GM18520 (cell line): ENCODE data around the gene BABAM2.

Source experiments
- ATAC-seq: cut with Tn5 transposase; IDR thresholded peaks from one replicate; pipeline ENCODE4 v1.9.1; 2021; ENCODE audit not compliant: unreplicated experiment

Gene BABAM2

DNA sequence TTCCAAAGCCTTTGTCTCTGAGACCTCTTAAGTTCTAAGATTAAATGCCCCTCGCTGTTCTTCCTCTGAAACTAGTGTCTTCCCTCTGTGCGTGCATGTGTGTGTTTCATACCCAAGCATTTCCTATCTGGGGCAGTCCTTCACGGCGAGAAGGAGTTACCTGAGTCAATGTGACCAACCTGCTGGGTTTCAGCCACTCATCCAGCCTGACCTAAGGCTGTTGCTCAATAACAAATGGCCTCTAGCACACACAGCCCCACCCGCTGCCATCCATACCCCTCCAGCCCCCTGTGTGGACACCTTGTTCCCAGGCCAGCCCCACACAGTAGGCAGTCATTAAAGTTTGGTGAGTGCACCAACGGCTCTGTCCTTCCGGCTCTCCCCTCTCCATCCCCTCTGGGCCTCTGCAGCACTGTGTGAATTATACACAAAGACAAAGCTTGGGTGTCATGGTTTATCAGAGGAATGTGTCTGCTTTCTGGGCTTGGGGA, 448.3 kb downstream of the BABAM2 start:
- no peak for ATAC-seq

DNA sequence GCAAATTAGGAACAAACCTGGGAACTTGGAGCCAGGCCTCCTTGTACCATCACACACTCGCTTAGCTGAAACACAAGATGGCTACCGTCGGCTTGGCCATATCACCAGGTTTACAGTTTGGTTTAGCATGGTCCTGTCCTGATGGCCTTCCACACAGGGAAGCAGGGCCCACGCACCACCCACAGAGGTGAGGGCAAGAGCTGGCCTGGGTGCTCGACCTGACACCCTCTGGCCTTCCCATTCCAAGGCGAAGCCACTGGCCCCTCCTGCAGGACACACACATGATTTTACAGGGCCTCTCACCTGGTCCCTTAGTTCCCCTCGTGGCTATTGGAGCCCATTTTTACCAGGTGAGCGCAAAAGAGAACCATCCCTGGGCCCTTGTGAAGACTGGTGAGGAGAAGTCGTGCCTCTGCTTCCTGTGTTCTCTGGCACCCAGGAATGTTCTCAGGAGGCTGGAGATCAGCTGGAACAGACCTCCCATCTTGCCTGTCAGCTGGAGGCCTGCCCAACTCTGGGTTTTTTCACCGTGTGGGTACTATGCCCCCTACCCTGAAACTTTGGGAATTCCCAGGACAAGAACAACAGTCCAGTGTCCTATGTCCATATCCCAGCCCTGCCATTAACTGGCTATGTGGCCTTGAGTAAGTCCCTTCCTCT, 449.1 kb downstream of the BABAM2 start:
- no peak for ATAC-seq

DNA sequence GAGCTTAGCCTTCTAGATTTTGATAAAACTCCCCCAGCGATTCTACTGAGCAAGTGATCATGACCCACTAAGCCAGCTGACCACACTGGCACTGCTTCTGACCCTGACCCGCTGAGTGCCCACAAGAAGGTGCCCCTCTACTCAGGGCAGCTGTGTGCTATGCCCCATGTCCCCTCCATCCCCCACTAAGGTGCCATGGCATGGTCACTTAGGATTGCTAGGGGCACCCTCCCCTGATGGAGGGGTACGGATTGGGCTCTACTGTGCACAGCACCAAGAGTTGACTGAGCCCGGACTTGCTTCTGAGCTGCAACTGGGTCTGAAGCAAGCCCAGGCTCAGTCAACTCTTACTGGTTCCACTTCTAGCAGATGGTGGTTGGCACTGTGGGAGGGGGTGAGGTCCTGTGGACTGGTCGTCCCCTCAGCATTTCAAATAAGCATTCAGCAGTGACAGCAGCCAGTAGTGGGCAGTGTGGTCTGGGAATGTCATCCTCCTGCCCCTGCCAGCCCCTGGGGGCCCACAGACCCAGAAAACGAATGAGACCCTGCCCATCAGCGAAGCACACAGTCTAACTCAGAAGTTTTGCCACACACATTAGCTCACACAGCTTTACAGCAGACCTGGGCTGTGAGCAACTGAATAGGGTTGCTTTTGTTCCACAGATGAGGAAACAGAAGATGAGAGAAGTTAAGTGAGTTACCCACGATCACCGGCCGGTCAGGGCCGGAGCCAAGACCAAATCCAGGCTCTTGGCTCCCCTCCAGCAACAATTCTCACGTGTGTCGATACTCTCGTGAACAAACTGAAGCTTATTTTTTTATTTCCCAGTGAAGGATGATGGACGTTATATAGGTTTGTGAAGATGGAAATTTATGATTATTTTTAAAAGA, 450.0 kb downstream of the BABAM2 start:
- ATAC-seq = no peak

DNA sequence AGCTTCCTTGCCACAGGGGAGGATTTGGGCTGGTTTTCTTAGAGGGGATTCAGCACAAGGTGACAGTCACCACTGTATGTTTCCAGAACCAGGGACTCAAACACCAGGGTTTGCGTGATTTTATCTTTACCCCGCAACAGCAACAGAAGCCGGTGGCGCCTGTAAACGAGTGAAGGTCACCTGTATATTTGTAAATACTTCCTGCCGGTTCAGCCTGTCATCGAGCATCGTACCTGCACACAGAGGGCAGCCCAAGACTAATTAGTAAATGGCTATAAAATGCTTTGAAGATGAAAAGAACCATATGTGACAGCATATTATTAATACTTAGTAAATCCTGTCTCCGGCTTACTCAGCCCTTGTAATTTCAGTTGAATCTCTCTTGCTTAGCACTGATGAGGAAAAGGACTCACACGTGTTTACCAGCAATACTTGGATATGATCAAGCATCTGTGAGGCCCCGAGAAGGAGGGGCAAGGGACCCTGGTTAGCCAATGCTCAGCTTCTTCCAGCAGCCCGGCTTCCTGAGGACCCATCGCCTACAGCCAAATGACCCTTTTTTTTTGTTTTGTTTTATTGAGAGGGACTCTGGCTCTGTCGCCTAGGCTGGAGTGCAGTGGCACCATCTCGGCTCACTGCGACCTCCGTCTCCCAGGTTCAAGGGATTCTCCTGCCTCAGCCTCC, 450.8 kb downstream of the BABAM2 start:
- ATAC-seq = no peak

DNA sequence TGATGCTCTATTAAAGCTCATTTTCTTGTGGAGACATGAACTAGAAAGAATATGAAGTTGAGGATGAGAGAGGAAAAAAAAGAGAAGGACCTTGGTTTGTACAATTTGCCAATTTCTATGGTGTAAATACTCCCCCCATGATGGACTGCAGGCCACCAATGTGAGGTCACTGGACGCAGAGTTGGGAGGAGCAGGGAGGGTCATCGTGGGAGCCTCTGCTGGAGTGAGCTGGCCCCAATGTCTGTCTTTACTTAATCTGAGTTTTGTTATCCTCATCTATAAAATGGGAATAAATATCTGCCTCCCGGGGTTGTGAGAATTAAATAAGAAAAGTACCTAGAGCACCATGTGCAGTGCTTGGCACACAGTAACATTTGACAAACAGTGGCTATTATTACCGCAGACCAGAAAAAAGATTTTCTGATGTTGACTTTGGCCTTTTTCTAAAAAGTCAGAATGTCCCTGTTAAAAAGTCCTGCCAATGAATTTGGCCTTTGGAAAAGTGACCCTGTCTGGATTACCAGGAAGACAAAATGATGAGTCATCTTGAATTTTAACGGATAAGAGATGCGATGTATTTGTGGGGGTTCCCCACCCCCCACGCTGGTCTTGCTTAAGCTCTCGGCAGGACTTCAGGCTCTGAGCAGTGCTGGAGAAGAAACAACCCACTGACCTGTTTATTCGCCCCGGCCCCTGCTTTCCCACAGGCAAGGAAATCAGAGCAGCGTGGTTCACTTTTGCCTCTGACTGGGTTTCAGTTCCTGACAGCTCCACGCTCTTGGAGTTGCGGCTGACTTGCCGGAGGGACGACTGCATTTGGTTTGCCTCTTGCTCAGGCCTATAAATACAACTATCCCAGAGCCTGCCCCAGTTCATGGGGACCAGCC, 451.8 kb downstream of the BABAM2 start:
- no peak for ATAC-seq

DNA sequence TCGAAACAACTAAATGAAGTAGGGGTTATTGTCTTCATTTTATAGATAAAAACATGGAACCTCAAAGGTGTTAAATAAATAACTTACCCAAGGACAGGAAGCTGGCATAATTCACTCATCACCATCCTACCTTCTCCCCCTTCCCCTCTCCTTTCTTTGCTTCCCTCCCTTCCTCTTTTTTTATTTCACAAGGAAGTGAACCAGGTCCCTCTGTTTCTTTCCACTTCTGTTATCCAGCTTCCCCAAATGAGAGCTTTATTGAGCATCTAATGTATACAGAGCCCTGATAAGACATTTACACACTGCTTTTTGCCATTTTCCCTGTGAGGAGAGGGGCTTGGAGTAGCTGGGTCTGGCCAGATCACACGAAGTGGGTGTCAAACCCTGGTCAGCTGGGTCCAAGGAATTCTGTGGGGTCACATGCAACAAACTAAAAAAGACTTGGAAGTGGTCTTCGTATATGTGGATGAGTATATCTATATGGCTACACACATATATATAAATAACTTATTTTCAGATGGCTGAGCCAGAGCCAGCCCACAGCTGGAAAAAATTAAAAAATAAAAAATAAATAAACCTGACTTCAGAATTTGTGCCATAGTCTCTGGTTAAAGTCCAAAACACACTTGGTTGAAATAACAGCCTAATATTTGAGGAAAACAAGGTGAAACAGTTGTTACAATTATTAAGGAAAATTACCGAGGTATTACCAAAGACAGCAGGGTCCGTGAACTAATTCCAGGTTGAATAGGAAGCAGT, 452.8 kb downstream of the BABAM2 start:
- no peak for ATAC-seq

DNA sequence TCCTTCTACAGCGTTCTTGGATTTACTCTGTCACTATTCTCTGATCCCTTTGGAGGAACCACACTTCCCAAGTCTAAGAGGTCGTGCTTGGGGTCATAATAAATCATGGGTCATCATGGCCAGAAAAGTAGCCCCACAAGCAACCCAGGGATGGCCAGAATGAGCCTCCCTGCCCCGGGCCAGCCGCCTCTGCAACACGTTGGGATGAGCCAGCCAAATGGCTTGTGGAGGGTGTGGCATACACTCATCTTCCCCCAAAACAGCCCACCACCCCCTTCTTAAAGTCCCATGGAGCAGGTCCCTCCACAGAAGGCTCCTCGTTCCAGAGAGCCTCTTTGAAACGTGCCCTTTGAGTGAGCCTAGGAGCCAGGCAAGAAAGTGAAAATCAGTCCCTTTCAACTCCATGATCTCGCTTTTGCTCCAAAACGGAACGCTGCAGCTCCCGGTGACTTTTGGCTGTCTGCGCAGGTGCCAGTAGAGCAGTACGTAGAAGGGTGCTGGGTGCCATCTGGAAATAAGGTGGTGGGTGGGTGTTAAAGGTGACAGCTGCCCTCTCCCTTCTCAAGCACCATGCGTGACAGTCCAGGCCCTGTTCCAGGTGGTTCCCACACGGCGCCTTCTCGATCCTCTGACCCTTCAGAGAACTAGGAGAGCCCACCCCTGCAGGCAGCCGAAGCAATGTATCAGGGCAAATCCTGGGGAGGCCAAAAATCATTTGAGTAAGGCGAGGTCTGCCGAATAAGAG, 453.6 kb downstream of the BABAM2 start:
- no peak for ATAC-seq

DNA sequence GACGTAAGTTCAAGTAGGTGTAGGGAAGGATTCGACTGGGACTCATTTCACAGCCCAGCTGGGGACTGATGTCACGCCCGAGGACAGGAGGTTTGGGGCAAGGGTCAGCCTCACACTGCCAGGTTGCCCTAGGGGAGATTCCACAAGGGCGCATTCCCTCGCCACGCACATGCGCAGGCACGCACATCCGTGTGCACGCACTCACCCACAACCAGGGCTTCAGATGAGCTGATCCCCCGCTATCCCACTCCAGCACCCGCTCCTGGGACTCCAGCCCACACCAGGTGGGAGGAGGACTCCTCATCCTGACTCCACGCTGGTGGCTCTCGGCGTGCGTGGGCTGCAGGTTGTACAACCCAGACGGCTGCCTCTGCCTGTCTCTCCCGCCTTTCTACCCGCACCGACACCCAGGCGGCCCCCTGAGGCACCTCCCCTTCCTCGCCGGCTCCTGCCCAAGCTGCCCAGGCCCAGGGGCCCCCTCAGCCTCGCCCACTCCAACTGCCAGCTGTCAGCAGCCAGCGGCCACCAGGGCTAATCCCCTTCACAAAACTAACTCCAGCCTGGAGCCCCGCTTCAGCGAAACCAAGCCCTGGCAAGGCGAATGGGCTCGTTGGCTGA, 454.3 kb downstream of the BABAM2 start:
- no peak for ATAC-seq

DNA sequence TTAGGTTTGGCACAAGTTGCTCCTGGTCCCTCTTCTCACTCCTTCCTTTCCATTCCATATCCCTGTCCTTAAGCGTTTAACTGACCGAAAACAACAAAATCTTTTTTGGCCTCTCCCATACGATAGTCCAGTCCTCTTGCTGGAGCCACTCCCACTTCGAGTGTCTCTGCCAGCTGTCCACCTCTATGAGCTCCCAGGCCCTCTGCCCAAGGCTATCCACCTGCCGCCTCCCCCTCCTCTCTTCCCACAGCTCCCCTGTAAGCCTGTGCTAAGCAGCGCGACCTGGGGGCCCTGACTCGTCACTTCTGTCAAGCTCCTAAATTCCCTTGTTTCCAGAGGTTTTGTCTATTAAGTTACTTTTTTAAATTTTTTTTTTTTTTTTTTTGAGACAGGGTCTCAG, 455.1 kb downstream of the BABAM2 start:
- no peak for ATAC-seq

DNA sequence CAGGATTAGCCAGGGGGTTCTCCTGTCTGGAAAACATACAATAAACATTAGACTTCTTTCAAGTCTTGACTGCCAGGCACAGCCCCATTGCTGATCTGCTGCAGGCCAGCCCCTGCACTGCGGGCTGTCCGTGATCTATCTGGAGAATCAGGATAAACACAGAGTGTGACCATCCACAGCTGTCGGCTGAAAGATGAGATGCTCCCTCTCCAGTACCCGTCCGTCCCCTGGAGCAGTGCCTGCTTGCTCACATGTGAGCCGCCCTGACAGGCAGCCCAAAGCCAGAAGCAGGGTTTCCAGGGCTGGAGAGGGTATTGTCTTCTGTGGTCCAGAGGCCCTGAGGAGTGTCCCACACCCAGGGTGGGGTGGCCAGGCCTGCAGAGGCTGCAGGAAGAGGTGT, 456.1 kb downstream of the BABAM2 start:
- ATAC-seq = no peak

DNA sequence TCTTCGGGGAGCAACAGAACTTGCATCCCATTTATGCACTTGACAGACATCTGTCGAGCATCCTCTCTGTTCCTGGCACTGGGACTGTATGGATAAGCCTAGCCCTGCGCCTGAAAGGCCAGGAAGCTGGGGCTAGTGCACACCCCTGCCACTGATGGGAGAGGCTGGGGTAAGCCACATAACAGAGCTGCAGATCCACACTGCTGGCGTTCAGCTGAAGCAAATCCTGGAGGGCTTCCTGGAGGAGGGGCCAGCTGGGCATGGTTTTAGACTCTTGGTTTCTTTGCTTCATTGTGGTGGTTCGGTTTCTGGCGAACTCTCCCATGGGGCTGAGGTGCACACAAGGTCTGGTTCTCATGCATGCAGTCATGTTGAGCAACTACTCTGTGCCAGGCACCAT, 456.7 kb downstream of the BABAM2 start:
- no peak for ATAC-seq

DNA sequence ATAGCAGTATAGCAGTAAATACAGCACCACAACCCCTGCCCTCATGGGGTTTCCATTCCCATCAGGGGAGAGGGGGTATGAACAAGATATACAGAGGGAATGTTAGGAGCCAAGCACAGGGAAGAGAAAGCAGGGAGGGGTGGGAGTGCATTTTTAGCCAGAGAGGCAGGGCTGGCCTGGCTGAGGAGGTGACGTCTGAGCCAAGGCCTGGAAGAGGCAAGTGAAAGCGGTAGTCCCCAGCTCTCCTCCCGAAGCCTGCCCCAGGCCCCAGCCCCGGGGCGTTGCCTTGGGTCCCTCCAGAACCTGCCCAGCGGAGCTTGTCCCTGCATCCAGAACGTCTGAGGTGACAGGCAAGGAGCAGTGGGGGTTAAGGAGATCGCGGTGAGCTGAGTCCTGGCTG, 457.1 kb downstream of the BABAM2 start:
- no peak for ATAC-seq

DNA sequence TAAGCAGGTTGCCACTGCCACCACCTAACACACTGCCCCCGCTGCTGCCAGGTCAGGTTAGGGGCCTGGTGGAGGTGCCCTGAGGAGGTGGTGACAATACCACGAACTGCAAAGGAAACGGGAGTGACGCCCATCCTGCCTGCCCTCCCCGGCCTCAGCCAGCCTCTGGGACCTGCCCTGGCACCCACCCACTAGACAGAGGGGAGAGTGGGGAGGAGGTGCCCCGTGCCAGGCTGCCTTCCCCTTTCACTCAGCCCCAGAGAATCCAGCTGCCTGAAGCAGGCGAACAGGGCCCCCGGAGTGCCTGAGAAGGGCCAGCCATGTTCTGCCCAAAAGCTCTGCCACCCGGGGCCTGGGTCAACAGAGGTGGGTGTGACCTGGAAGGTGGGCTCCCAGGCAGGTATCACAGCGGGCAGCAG, 457.6 kb downstream of the BABAM2 start:
- no peak for ATAC-seq

DNA sequence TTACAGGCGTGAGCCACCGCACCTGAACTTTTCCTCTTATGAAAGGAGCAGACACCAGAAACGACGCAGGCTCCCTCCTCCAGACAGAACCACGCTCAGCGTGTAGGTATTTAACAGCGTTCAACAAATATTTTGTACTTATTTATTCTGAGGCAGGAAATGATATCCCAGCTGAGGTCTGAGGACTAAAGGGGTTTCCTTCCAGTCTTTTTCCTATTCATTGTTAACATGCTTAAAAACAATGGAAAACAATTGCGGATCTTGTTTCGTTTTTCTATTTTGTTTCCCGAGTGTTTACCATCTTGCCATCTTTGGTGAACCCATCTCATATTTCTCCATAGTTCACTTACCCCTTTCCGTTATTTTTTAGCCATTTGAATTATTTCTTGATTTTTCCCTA, 458.4 kb downstream of the BABAM2 start:
- no peak for ATAC-seq

DNA sequence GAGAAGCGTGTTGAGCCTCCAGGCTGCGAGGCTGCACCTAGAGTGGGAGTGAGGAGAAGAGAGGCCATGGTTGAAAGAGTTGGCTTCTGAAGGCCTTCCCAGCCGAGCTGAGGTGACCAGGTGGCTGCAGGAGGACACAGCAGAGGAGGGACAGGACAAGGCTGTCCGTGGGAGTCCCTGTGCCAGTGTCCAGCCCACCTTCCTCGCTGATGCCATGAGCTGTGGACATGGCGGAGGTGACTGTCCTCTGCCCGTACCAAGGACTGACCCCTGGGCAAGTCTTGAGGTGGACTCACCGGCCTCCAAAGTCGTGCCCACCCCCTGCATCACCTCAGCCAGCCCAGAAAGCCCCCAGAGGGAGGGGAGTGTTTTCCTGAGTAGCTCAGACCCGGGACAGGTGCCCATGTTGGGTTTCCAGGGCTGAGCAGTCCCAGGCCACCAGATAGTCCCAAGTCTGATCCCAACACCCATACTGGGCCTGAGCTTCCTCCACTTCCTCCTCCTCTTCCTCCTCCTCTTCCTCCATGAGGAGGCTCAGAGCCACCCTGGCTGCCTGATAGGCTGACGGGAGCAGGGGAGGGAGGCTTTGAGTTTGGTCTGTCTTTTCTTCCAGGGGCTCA, 459.1 kb downstream of the BABAM2 start:
- ATAC-seq = no peak

DNA sequence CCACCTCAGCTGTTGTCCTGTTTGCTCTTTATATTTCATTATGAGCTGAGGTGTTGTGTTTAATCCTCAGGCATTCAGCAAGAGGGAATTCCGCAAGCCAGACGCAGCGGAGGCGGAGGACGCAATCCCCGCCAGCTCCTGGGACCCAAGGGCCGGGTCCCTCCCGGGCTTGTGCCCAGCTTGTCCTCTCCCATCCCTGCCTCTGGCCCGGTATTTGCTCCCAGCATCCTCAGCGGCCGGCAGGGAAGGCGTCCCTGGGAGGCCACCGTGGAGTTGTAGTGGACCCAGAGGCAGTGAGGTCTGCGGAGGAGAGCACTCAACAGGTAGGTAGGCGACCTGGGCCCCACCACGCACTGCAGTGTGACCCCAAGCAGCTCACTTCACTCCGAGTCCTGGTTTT, 459.7 kb downstream of the BABAM2 start:
- ATAC-seq = no peak

DNA sequence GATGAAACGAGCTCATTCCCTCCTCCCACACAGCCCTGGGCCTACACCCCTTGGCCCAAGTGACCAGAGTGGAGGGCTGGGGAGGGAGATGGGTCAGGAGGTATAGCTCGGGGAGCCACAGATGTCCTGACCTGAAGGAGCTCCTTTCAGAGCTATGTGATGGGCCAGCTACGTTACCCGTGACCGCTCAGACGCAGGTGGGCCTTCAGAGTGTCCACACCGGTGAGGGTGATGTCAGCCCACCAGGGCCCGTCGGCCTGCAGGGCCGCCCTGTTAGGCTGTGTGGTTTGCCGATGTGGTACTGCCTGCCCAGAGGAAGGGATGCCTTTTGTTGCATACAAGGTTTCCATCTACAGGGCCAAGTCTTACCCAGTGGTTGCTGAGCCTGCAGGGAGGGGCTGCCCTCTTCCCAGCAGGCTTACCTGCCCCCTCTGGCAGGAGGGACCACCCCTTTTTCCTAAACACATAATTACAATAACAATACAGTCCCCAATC, 460.3 kb downstream of the BABAM2 start:
- ATAC-seq = no peak

DNA sequence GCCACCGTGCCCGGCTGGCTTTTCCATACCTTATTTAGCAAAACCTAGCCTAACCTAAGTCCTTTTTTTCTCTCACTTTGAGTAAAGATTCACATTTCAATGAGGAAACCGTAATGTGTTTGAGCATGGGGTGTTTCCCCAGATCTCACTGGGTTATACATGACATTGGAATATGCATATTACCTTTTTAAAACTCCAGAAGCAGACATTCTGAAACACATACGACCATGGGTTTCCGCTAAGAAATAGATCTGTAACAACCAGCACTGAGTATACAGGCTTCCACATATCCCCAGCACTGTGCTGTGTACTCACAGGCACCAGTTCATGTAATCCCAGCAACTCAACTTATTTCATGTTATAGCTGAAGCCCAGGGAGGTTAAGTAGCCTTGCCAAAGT, 461.1 kb downstream of the BABAM2 start:
- no peak for ATAC-seq
